HEK293 (cell line): Measurements from ENCODE around the gene AQP6.

Experiments used
- CTCF ChIA-PET: fragments of 350-600 bp; formaldehyde crosslinking; extraction: SDS; loops from one replicate; lab custom pipeline; 2021; ENCODE audit warnings: antibody characterized with exemption; lab: Yijun Ruan, JAX
- POLR2A ChIA-PET: fragments of 300-600 bp; formaldehyde crosslinking; extraction: SDS; loops from one replicate; lab custom pipeline; 2020; ENCODE audit warnings: antibody characterized with exemption, inconsistent platforms; lab: Yijun Ruan, JAX
- H3K27ac ChIP-seq: fragments of 200-500 bp; sonication (Bioruptor generic); 2 replicates; pipeline ENCODE4 v1.5.1; 2014; ENCODE audit warnings: low read depth, low read length, control low read depth, inconsistent platforms; ENCODE audit errors: extremely low read depth
- H3K36me3 ChIP-seq, 2 experiments: fragments of 200-500 bp in 1 of 2; sonication (Bioruptor generic) in 1 of 2; 1 replicate in 1 of 2; 2 replicates in 1 of 2; pipeline ENCODE4 v1.5.1; 2014 to 2017; ENCODE audit warnings: inconsistent platforms in 2 of 2, low read length in 2 of 2; ENCODE audit not compliant: control insufficient read depth in 2 of 2, insufficient read depth in 1 of 2
- H3K4me1 ChIP-seq: fragments of 200-500 bp; sonication (Bioruptor generic); 2 replicates; pipeline ENCODE4 v1.5.1; 2014; ENCODE audit warnings: mild to moderate bottlenecking, low read length, inconsistent platforms; ENCODE audit not compliant: control insufficient read depth, insufficient read depth
- H3K4me3 ChIP-seq: 2 replicates; pipeline ENCODE4 v1.5.1; 2011; ENCODE audit warnings: low read depth, mild to moderate bottlenecking, control low read depth, low read length, moderate library complexity
- H3K9me3 ChIP-seq: fragments of 200-500 bp; sonication (Bioruptor generic); 2 replicates; pipeline ENCODE4 v1.5.1; 2014; ENCODE audit warnings: low read depth, low read length, inconsistent platforms; ENCODE audit not compliant: control insufficient read depth, insufficient read depth
- KLF16 ChIP-seq: fragments of 450-650 bp; formaldehyde crosslinking; IDR thresholded peaks from 2 replicates; pipeline ENCODE4 v1.5.1; 2017; ENCODE audit warnings: missing biosample characterization, missing genetic modification characterization
- SCRT2 ChIP-seq: fragments of 450-650 bp; formaldehyde crosslinking; IDR thresholded peaks from 2 replicates; pipeline ENCODE4 v1.5.1; 2016; ENCODE audit warnings: missing biosample characterization, missing genetic modification characterization
- SP7 ChIP-seq: fragments of 450-650 bp; formaldehyde crosslinking; IDR thresholded peaks from 2 replicates; pipeline ENCODE4 v1.5.1; 2016; ENCODE audit warnings: missing biosample characterization, missing genetic modification characterization
- ZBTB1 ChIP-seq: fragments of 450-650 bp; formaldehyde crosslinking; IDR thresholded peaks from 2 replicates; pipeline ENCODE4 v1.5.1; 2016; ENCODE audit warnings: missing biosample characterization, missing genetic modification characterization
- ZBTB17 ChIP-seq: fragments of 450-650 bp; formaldehyde crosslinking; IDR thresholded peaks from 2 replicates; pipeline ENCODE4 v1.5.1; 2016; ENCODE audit warnings: missing biosample characterization, missing genetic modification characterization
- ZBTB21 ChIP-seq: fragments of 450-650 bp; formaldehyde crosslinking; IDR thresholded peaks from 2 replicates; pipeline ENCODE4 v1.5.1; 2017; ENCODE audit warnings: missing biosample characterization, missing genetic modification characterization
- ZBTB49 ChIP-seq: fragments of 450-650 bp; formaldehyde crosslinking; IDR thresholded peaks from 2 replicates; pipeline ENCODE4 v1.5.1; 2016; ENCODE audit warnings: missing biosample characterization, missing genetic modification characterization, low read depth
- ZNF121 ChIP-seq: fragments of 450-650 bp; formaldehyde crosslinking; IDR thresholded peaks from 2 replicates; pipeline ENCODE4 v1.5.1; 2016; ENCODE audit warnings: missing biosample characterization, missing genetic modification characterization
- ZNF138 ChIP-seq: fragments of 450-650 bp; formaldehyde crosslinking; IDR thresholded peaks from 2 replicates; pipeline ENCODE4 v1.5.1; 2016; ENCODE audit warnings: missing biosample characterization, missing genetic modification characterization, borderline replicate concordance
- ZNF16 ChIP-seq: fragments of 450-650 bp; formaldehyde crosslinking; IDR thresholded peaks from 2 replicates; pipeline ENCODE4 v1.5.1; 2016; ENCODE audit warnings: low read depth, missing biosample characterization, missing genetic modification characterization
- ZNF211 ChIP-seq: fragments of 450-650 bp; formaldehyde crosslinking; IDR thresholded peaks from 2 replicates; pipeline ENCODE4 v1.5.1; 2016; ENCODE audit warnings: low read depth, missing biosample characterization, missing genetic modification characterization
- ZNF324 ChIP-seq: fragments of 450-650 bp; formaldehyde crosslinking; IDR thresholded peaks from 2 replicates; pipeline ENCODE4 v1.5.1; 2016; ENCODE audit warnings: missing biosample characterization, missing genetic modification characterization
- ZNF335 ChIP-seq: fragments of 450-650 bp; formaldehyde crosslinking; conservative IDR thresholded peaks from 2 replicates; pipeline ENCODE4 v1.5.1; 2016; ENCODE audit warnings: missing biosample characterization, missing genetic modification characterization
- ZNF48 ChIP-seq: fragments of 450-650 bp; formaldehyde crosslinking; IDR thresholded peaks from 2 replicates; pipeline ENCODE4 v1.5.1; 2016; ENCODE audit warnings: missing biosample characterization, missing genetic modification characterization
- ZNF513 ChIP-seq: fragments of 450-650 bp; IDR thresholded peaks from 2 replicates; pipeline ENCODE4 v1.5.1; 2018; ENCODE audit warnings: missing biosample characterization, missing genetic modification characterization
- ZNF529 ChIP-seq: fragments of 450-650 bp; formaldehyde crosslinking; IDR thresholded peaks from 2 replicates; pipeline ENCODE4 v1.5.1; 2017; ENCODE audit warnings: missing genetic modification characterization, missing biosample characterization; ENCODE audit not compliant: insufficient replicate concordance
- ZNF544 ChIP-seq: fragments of 450-650 bp; formaldehyde crosslinking; IDR thresholded peaks from 2 replicates; pipeline ENCODE4 v1.5.0; 2017; ENCODE audit warnings: missing biosample characterization, missing genetic modification characterization
- ZNF560 ChIP-seq: fragments of 450-650 bp; formaldehyde crosslinking; IDR thresholded peaks from 2 replicates; pipeline ENCODE4 v1.5.1; 2017; ENCODE audit warnings: missing biosample characterization, missing genetic modification characterization, borderline replicate concordance
- ZNF585B ChIP-seq: fragments of 450-650 bp; formaldehyde crosslinking; IDR thresholded peaks from 2 replicates; pipeline ENCODE4 v1.5.1; 2016; ENCODE audit warnings: missing biosample characterization, missing genetic modification characterization
- ZNF624 ChIP-seq: fragments of 450-650 bp; formaldehyde crosslinking; IDR thresholded peaks from 2 replicates; pipeline ENCODE4 v1.5.1; 2017; ENCODE audit warnings: missing biosample characterization, missing genetic modification characterization
- ZNF645 ChIP-seq: fragments of 450-650 bp; formaldehyde crosslinking; IDR thresholded peaks from 2 replicates; pipeline ENCODE4; 2016; ENCODE audit warnings: missing biosample characterization, missing genetic modification characterization
- ZNF658 ChIP-seq: fragments of 450-650 bp; formaldehyde crosslinking; IDR thresholded peaks from 2 replicates; pipeline ENCODE4; 2016; ENCODE audit warnings: missing biosample characterization, missing genetic modification characterization
- ZNF76 ChIP-seq: fragments of 450-650 bp; formaldehyde crosslinking; IDR thresholded peaks from 2 replicates; pipeline ENCODE4; 2016; ENCODE audit warnings: low read depth, missing biosample characterization, missing genetic modification characterization, borderline replicate concordance
- ZNF777 ChIP-seq: fragments of 450-650 bp; formaldehyde crosslinking; IDR thresholded peaks from 2 replicates; pipeline ENCODE4 v1.5.1; 2017; ENCODE audit warnings: missing biosample characterization, missing genetic modification characterization, borderline replicate concordance
- ZNF830 ChIP-seq: fragments of 450-650 bp; IDR thresholded peaks from 2 replicates; pipeline ENCODE4 v1.5.0; 2018; ENCODE audit warnings: missing biosample characterization, missing genetic modification characterization, low read depth, mild to moderate bottlenecking, moderate library complexity
- ZSCAN23 ChIP-seq: fragments of 450-650 bp; formaldehyde crosslinking; IDR thresholded peaks from 2 replicates; pipeline ENCODE4 v1.5.1; 2016; ENCODE audit warnings: missing biosample characterization, missing genetic modification characterization
- ZXDB ChIP-seq: fragments of 450-650 bp; formaldehyde crosslinking; IDR thresholded peaks from 2 replicates; pipeline ENCODE4 v1.5.1; 2016; ENCODE audit warnings: missing biosample characterization, missing genetic modification characterization

The AQP6 gene

GRCh38 chr12:49972129-49972528, 618 bp upstream of the AQP6 start:
- no peaks in the 10 kb centered on the region for H3K9me3 ChIP-seq
- ChIA-PET POLR2A (no interaction called here), CTCF (interaction anchor here (0.8 kb wide), 1 partner anchor 9 kb away, joined by 5 read pairs; no protein-coding TSS in a partner anchor)
- no peaks in the 10 kb centered on the region for H3K36me3 ChIP-seq
- no peak overlapping the region for H3K4me3 ChIP-seq
- TF ChIP-seq SP7, result no peak
- TF ChIP-seq ZBTB17 (tag by site-specific recombination), result no peak
- TF ChIP-seq ZBTB1 (tag by site-specific recombination), result no peak
- TF ChIP-seq ZNF121 (tag by site-specific recombination), result no peak
- no peak for TF ChIP-seq ZNF658 (tag by site-specific recombination)
- TF ChIP-seq ZNF645 (tag by site-specific recombination), result no peak
- TF ChIP-seq ZNF513 (tag by site-specific recombination), result no peak
- TF ChIP-seq ZXDB (tag by site-specific recombination), result no peak
- no peak for TF ChIP-seq ZBTB21 (tag by site-specific recombination)
- no peak for TF ChIP-seq ZNF624 (tag by site-specific recombination)
- no peak overlapping the region for H3K27ac ChIP-seq
- H3K4me1 ChIP-seq, result no peaks in the 10 kb centered on the region

- POLR2A ChIA-PET, result no interaction called here
These were observed 649 bp downstream of the AQP6 start for GRCh38 chr12:49973361-49973830.

More at GRCh38 chr12:49973361-49973830, 649 bp downstream of the AQP6 start:
- no peaks in the 10 kb centered on the region for H3K4me1 ChIP-seq
- TF ChIP-seq ZNF324 (tag by site-specific recombination) (no peak), ZNF16 (tag by site-specific recombination) (no peak), ZSCAN23 (no peak), ZNF76 (no peak), ZNF645 (tag by site-specific recombination) (no peak), KLF16 (no peak), ZNF544 (no peak), ZNF560 (no peak), ZNF211 (tag by site-specific recombination) (no peak), ZNF335 (tag by site-specific recombination) (no peak), ZBTB49 (tag by site-specific recombination) (no peak), ZNF138 (no peak), ZNF48 (no peak), ZNF585B (no peak), ZNF777 (tag by site-specific recombination) (no peak), ZNF830 (tag by site-specific recombination) (no peak), ZNF529 (tag by site-specific recombination) (no peak), SCRT2 (tag by site-specific recombination) (no peak)
- H3K4me3 ChIP-seq, result no peak overlapping the region
- H3K27ac ChIP-seq, result no peak overlapping the region
- CTCF ChIA-PET, result interaction anchor here (0.7 kb wide), 1 partner anchor 392 kb away, joined by 3 read pairs; no protein-coding TSS in a partner anchor
- no peaks in the 10 kb centered on the region for H3K9me3 ChIP-seq
- H3K36me3 ChIP-seq, result peaks cover 0 to 3% of the 10 kb centered on the region in 2 experiments; a peak in 1 of 3 replicates
